NCI-H2171 treated with DMSO at 0.1 percent for 48 hours (cell line): ENCODE data around the gene JUP.
"Not testable (repeated sequence)": the region's sequence is repeated elsewhere in the genome, so short reads cannot be mapped to it uniquely, and the experiment has no call there.

Source experiments
- DNase-seq: peaks from one replicate; lab custom pipeline; 2025; lab: John Stamatoyannopoulos, UW

The JUP gene

GRCh38 chr17:41786227-41787020 is at the start of gene JUP:
Gene JUP (minus strand): TSS chr17:41786711. CDS start chr17:41771854, 14,857 bp downstream.
- DNase-seq = peak; percentile 100

GRCh38 chr17:41835800-41836549 is 49.5 kb upstream of the JUP start, which contains the start of gene NT5C3B:
Gene NT5C3B (minus strand): TSS chr17:41836232. CDS start chr17:41836193, 39 bp downstream.
- peak; percentile 56 for DNase-seq

DNA sequence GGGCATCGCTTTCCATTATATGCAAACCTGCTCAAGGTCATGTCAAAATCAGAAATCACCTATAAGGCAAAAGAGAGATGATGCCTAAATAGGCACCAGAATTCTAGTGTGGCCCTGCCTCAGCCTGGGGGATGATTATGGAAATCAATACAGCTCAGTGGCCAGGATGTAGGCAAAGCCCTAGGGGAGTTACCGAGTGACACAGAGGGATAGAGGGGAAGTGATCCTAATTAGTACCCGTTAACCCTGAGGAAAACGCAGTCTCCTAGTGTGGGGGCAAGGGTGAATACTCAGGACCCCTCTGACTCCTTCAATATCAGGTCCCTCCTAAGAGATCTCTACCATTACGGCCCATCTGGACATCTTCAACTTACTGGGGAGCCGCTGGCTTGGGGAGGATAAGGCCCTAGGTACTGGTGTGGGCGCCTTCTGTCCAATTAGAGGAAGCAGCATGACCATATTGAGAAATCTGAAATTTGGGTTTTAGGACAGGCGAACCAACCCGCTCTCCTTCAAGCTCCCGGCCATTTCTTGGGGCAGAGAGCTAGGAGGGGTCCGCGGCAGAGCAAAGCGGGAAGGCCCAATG is 48.8 kb upstream of the JUP start:
- peak; percentile 10 for DNase-seq

DNA sequence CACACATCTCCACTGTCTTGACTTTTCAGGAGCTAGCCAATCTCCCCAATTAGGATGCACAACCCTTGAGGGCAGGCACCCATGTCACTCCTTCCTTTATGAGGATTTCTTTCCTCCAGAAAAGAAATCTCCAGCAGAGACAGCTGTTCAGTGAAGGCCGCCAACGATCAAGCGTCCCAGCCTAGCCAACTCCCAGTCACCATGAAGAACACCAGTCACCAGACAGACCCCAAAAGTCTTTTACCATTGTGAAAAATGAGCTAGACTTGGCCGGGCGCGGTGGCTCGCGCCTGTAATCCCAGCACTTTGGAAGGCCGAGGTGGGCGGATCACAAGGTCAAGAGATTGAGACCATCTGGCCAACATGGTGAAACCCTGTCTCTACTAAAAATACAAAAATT is 43.5 kb upstream of the JUP start:
- not testable (repeated sequence) for DNase-seq

- no peak for DNase-seq
Observed at GRCh38 chr17:41825175-41825845, 38.8 kb upstream of the JUP start.

DNA sequence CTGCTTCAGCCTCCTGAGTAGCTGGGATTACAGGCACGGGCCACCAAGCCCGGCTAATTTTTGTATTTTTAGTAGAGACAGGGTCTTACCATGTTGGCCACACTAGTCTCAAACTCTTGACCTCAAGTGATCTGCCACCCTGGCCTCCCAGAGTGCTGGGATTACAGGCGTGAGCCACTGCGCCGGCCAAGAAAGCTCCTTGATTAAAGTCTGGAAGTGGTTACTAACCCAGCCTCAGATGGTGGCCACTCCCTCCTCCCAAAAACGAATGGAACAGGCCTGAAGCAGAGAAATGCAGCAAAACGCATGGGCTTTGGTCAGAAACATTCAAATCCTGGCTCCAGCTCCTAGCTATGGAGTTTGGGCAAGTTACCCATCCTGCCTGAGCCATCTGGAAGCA is 37.6 kb upstream of the JUP start:
- no peak for DNase-seq

GRCh38 chr17:41823580-41823979 is 37.1 kb upstream of the JUP start:
- no peak for DNase-seq

GRCh38 chr17:41823141-41823524 is 36.6 kb upstream of the JUP start:
- no peak for DNase-seq

DNA sequence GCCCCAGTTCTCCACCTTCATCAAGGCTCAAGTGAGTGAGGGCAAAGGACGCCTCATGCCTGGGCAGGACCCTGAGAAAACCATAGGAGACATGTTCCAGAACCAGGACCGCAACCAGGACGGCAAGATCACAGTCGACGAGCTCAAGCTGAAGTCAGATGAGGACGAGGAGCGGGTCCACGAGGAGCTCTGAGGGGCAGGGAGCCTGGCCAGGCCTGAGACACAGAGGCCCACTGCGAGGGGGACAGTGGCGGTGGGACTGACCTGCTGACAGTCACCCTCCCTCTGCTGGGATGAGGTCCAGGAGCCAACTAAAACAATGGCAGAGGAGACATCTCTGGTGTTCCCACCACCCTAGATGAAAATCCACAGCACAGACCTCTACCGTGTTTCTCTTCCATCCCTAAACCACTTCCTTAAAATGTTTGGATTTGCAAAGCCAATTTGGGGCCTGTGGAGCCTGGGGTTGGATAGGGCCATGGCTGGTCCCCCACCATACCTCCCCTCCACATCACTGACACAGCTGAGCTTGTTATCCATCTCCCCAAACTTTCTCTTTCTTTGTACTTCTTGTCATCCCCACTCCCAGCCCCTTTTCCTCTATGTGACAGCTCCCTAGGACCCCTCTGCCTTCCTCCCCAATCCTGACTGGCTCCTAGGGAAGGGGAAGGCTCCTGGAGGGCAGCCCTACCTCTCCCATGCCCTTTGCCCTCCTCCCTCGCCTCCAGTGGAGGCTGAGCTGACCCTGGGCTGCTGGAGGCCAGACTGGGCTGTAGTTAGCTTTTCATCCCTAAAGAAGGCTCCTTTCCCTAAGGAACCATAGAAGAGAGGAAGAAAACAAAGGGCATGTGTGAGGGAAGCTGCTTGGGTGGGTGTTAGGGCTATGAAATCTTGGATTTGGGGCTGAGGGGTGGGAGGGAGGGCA is 36.0 kb upstream of the JUP start:
- no peak for DNase-seq

GRCh38 chr17:41821776-41822175 is 35.3 kb upstream of the JUP start:
- no peak for DNase-seq

DNA sequence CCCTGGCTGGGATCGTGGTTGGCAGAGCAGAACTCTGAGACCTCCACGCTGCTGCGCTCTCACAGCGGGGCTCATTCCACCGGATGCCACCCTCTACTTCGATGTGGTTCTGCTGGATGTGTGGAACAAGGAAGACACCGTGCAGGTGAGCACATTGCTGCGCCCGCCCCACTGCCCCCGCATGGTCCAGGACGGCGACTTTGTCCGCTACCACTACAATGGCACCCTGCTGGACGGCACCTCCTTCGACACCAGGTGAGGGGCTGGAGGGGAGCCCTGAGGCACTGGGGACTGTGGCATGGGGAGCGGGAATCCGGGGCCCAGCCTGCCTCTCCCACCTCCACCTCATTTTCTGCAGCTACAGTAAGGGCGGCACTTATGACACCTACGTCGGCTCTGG is 31.5 kb upstream of the JUP start:
- DNase-seq = no peak

DNA sequence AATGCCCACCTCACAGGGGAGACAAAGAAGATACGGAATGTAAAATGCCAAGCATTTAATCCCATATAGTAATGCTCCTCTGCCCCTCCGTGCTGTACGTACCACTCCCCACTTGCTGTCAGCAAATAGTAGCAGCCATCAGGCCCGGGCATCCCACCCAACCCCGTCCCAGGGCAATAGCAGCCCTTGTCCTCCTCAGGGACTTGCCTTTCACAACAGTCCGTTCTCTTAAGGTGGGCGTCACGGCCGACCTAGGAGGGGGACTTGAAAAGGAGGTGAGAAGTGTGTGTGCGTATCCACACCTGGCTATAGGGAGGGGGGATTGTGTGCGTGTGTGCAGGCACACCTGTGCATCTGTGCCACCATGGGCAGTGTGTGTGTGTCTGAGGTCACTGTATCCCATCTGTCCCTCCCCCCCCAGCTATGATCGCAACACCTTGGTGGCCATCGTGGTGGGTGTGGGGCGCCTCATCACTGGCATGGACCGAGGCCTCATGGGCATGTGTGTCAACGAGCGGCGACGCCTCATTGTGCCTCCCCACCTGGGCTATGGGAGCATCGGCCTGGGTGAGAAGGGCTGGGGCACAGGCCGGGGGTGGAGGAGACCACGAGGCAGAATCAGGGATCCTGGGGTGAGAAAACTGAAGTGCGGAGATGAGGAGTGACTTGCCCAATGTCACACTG is 30.3 kb upstream of the JUP start:
- no peak for DNase-seq

DNA sequence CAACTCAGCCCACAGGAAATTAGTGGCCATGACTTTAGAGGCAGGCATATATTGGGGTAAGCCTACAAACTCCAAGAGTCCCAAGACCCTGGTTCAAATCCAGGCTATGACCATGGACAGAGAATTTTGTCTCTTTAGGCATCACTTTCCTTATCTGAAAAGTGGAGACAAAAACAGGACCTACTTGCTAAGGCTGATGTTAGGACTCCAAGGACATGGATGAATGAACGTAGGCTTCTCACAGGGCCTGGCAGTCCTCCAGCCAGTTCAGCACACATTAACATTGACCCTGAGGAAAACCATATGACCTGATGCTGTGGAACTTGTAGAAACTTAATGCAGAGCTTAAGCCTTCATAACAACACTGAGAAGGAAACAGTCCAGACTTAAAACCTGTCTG is 27.7 kb upstream of the JUP start:
- no peak for DNase-seq

- no peak for DNase-seq
Observed at GRCh38 chr17:41813699-41814124, 27.2 kb upstream of the JUP start.

DNA sequence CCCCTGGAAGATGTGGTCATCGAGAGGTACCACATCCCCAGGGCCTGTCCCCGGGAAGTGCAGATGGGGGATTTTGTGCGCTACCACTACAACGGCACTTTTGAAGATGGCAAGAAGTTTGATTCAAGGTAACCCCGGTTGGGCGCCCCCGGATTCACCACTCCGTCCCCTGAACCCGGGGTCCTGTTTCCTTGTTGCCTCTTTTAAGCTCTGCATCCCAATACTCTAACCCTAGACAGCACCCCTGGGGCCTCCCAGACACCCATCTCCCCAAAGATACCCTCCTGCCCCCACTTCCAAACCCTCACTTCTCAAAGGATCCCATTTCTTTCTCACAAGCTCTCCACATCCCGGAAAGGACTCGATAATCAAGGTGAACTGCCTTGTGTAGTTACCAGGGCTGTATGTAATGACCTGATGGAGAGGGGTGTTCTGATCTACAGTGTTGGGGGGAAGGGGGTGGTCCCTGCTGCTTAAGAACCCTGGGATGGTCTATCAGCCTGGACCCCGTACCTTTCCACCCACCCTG is 26.7 kb upstream of the JUP start:
- no peak for DNase-seq

GRCh38 chr17:41812381-41813151 is 26.1 kb upstream of the JUP start, which contains the start of gene FKBP10:
Gene FKBP10 (plus strand): TSS chr17:41813004. CDS start chr17:41813035, 31 bp downstream.
- DNase-seq = peak; percentile 55

GRCh38 chr17:41811549-41812380 is 25.3 kb upstream of the JUP start, which contains the start of gene P3H4:
Gene P3H4 (minus strand): TSS chr17:41811949. CDS start chr17:41811915, 34 bp downstream.
- peak; percentile 74 for DNase-seq
